SK-N-SH (cell line): ENCODE measurements around the gene TSC22D1. TPM values are rescaled to one million over a fixed set of nuclear protein-coding genes. Genes with fewer than 3 reads are reported as not detected.

Experiments
- CTCF ChIA-PET: fragments of 300-600, 350-600 bp; formaldehyde crosslinking; extraction: SDS; loops from one replicate; lab custom pipeline; 2021; lab: Yijun Ruan, JAX
- POLR2A ChIA-PET: fragments of 350-600 bp; sonication (Branson Sonifier 250); formaldehyde crosslinking; extraction: SDS; loops from one replicate; lab custom pipeline; 2020; ENCODE audit warnings: antibody characterized with exemption, inconsistent platforms; lab: Yijun Ruan, JAX
- DNase-seq: peaks from one replicate; pipeline ENCODE4 v3.0.0; 2012
- H2AFZ ChIP-seq: fragments of 200-600 bp; sonication (generic); 2 replicates; pipeline ENCODE4 v1.8.1; 2016; ENCODE audit warnings: antibody characterized with exemption, mild to moderate bottlenecking, low read depth
- H3F3A ChIP-seq: fragments of 200-600 bp; sonication (generic); replicated peaks from 2 replicates; pipeline ENCODE3; 2016; ENCODE audit warnings: antibody characterized with exemption, mild to moderate bottlenecking; ENCODE audit not compliant: insufficient read depth
- H3K27ac ChIP-seq, 2 experiments: fragments of 200-500 bp in 1 of 2; fragments of 200-600 bp in 1 of 2; sonication (Bioruptor generic) in 1 of 2; sonication (generic), shearing (Covaris generic) in 1 of 2; 2 replicates each; pipeline versions ENCODE4 v1.5.1 to v1.6.1; 2014 to 2016; ENCODE audit warnings: low read depth in 2 of 2, inconsistent platforms in 1 of 2, low read length in 1 of 2, mild to moderate bottlenecking in 1 of 2, mixed read lengths in 1 of 2
- H3K27me3 ChIP-seq: fragments of 200-600 bp; sonication (generic), shearing (Covaris generic); 2 replicates; pipeline ENCODE4 v1.6.1; 2016; ENCODE audit warnings: mixed run types; ENCODE audit not compliant: insufficient read depth
- H3K36me3 ChIP-seq, 2 experiments: fragments of 200-500 bp in 1 of 2; fragments of 200-600 bp in 1 of 2; sonication (Bioruptor generic) in 1 of 2; sonication (generic) in 1 of 2; replicated peaks in 1 of 2; 2 replicates each; pipeline versions ENCODE3 to v1.5.1; 2014 to 2016; ENCODE audit warnings: low read length in 1 of 2, mild to moderate bottlenecking in 1 of 2; ENCODE audit not compliant: insufficient read depth in 2 of 2, control insufficient read depth in 1 of 2
- H3K4me1 ChIP-seq, 2 experiments: fragments of 200-500 bp in 1 of 2; fragments of 200-600 bp in 1 of 2; sonication (Bioruptor generic) in 1 of 2; sonication (generic), shearing (Covaris generic) in 1 of 2; 2 replicates each; pipeline versions ENCODE4 v1.5.1 to v1.6.1; 2014 to 2016; ENCODE audit warnings: low read depth in 1 of 2, low read length in 1 of 2, mixed run types in 1 of 2; ENCODE audit not compliant: insufficient read depth in 2 of 2, control insufficient read depth in 1 of 2
- H3K4me2 ChIP-seq: fragments of 200-600 bp; sonication (generic), shearing (Covaris generic); 2 replicates; pipeline ENCODE4 v1.6.1; 2017; ENCODE audit warnings: mixed run types
- H3K4me3 ChIP-seq, 2 experiments: fragments of 200-500 bp in 1 of 2; fragments of 200-600 bp in 1 of 2; sonication (Bioruptor generic) in 1 of 2; sonication (generic), shearing (Covaris generic) in 1 of 2; 2 replicates each; pipeline versions ENCODE4 v1.5.1 to v1.8.1; 2014 to 2016; ENCODE audit warnings: low read depth in 2 of 2, inconsistent platforms in 1 of 2, low read length in 1 of 2, mild to moderate bottlenecking in 1 of 2, mixed read lengths in 1 of 2, moderate library complexity in 1 of 2
- H3K79me2 ChIP-seq: fragments of 200-600 bp; sonication (generic); 2 replicates; pipeline ENCODE4 v1.8.1; 2017; ENCODE audit warnings: mild to moderate bottlenecking; ENCODE audit not compliant: insufficient read depth
- H3K9ac ChIP-seq: fragments of 200-600 bp; sonication (generic); 2 replicates; pipeline ENCODE4 v1.6.1; 2017; ENCODE audit warnings: mixed run types
- H3K9me2 ChIP-seq: fragments of 200-600 bp; sonication (generic); 2 replicates; pipeline ENCODE4 v1.6.1; 2017; ENCODE audit warnings: mixed run types
- H3K9me3 ChIP-seq: fragments of 200-600 bp; sonication (generic); 2 replicates; pipeline ENCODE4 v1.6.1; 2017; ENCODE audit warnings: mixed run types, mild to moderate bottlenecking, moderate library complexity
- H4K20me1 ChIP-seq: fragments of 200-600 bp; sonication (generic); 2 replicates; pipeline ENCODE4 v1.6.1; 2017; ENCODE audit warnings: mild to moderate bottlenecking, mixed run types; ENCODE audit not compliant: insufficient read depth
- CHD2 ChIP-seq: fragments of 150-350 bp; IDR thresholded peaks from 2 replicates; pipeline ENCODE4 v1.6.1; 2018; ENCODE audit warnings: low read length; ENCODE audit not compliant: partially characterized antibody
- CTCF ChIP-seq: fragments of 200-600 bp; sonication (generic); IDR thresholded peaks from 2 replicates; pipeline ENCODE4 v1.6.1; 2017; ENCODE audit warnings: antibody characterized with exemption, mild to moderate bottlenecking, moderate library complexity
- ELF1 ChIP-seq: IDR thresholded peaks from 2 replicates; pipeline ENCODE4 v1.4.0; 2012
- FOXM1 ChIP-seq: IDR thresholded peaks from 2 replicates; pipeline ENCODE4 v1.4.0; 2012; ENCODE audit warnings: low read depth, mild to moderate bottlenecking
- GATA2 ChIP-seq: sonication (generic); formaldehyde crosslinking; IDR thresholded peaks from 2 replicates; pipeline ENCODE4 v1.5.0; 2020; ENCODE audit warnings: mild to moderate bottlenecking, missing genetic modification reagents
- MXI1 ChIP-seq: IDR thresholded peaks from 2 replicates; pipeline ENCODE4 v1.6.1; 2012; ENCODE audit warnings: mild to moderate bottlenecking, low read depth, low read length, improper control_type of control experiment
- NFIC ChIP-seq: IDR thresholded peaks from 2 replicates; pipeline ENCODE4 v1.4.0; 2012; ENCODE audit warnings: borderline replicate concordance
- NRF1 ChIP-seq: IDR thresholded peaks from 2 replicates; pipeline ENCODE4 v1.6.1; 2012; ENCODE audit warnings: low read depth, mild to moderate bottlenecking, low read length
- POLR2AphosphoS5 ChIP-seq: IDR thresholded peaks from 2 replicates; pipeline ENCODE4 v1.6.1; 2012; ENCODE audit warnings: low read depth, low read length
- RAD21 ChIP-seq: IDR thresholded peaks from 2 replicates; pipeline ENCODE4 v1.6.1; 2012; ENCODE audit warnings: mild to moderate bottlenecking, low read length
- RXRA ChIP-seq: IDR thresholded peaks from 2 replicates; pipeline ENCODE4 v1.4.0; 2012; ENCODE audit warnings: low read depth, mild to moderate bottlenecking, borderline replicate concordance
- SMC3 ChIP-seq: IDR thresholded peaks from 2 replicates; pipeline ENCODE4 v1.6.1; 2012; ENCODE audit warnings: low read depth, low read length, improper control_type of control experiment
- TAF1 ChIP-seq: IDR thresholded peaks from 2 replicates; pipeline ENCODE4 v1.6.1; 2012; ENCODE audit warnings: low read depth, mild to moderate bottlenecking, low read length, moderate library complexity, borderline replicate concordance
- TCF12 ChIP-seq: IDR thresholded peaks from 2 replicates; pipeline ENCODE4 v1.4.0; 2012
- TEAD4 ChIP-seq: IDR thresholded peaks from 2 replicates; pipeline ENCODE4 v1.4.0; 2012; ENCODE audit warnings: mild to moderate bottlenecking, borderline replicate concordance; ENCODE audit not compliant: insufficient read depth
- ZBTB33 ChIP-seq: IDR thresholded peaks from 2 replicates; pipeline ENCODE4 v1.4.0; 2012; ENCODE audit warnings: low read depth, borderline replicate concordance
- WGBS: methylation state at CpG from one replicate; pipeline ENCODE4 v1.1.6; 2017; ENCODE audit warnings: low lambda C conversion rate; 5-methylcytosine and 5-hydroxymethylcytosine counted together
- polyA plus RNA-seq, 3 experiments: library from polyadenylated mRNA; depleted of rRNA; stranded (reverse); fragments of >200 nt; gene quantifications; 2 replicates each; pipeline ENCODE4 v1.2.3, GENCODE V29; 2012
- TF ChIP-seq, protein P1 (sequence below): IDR thresholded peaks from 2 replicates; pipeline ENCODE4 v1.4.0; 2012; ENCODE audit warnings: low read depth
- TF ChIP-seq, protein P2 (sequence below): fragments of 150-350 bp; IDR thresholded peaks from 2 replicates; pipeline ENCODE4 v1.6.1; 2017; ENCODE audit warnings: antibody characterized with exemption, low read length, low read depth, borderline replicate concordance
- TF ChIP-seq, protein P3 (sequence below): IDR thresholded peaks from 2 replicates; pipeline ENCODE4; 2012

TSC22D1 gene
- polyA plus RNA-seq, 1 of the 3 experiments (the other 2 are of a cell fraction): 137 TPM

GRCh38 chr13:44459674-44460073, 116.5 kb downstream of the TSC22D1 start:
- no peaks in the 10 kb centered on the region for H3K27me3 ChIP-seq
- peaks cover 43% of the 10 kb centered on the region; the same call in 1 of the 2 replicates for H4K20me1 ChIP-seq
- no peaks in the 10 kb centered on the region for H3K9me2 ChIP-seq
- H3K4me3 ChIP-seq: no peak overlapping the region
- CTCF ChIA-PET: interaction anchor here (1.1 to 5.7 kb wide), 3 partner anchors 11 to 554 kb away, joined by 4 to 28 read pairs (median 10); no protein-coding TSS in a partner anchor
- no peaks in the 10 kb centered on the region for H3K9me3 ChIP-seq
- peaks cover 2 to 7% of the 10 kb centered on the region in 2 experiments for H3K36me3 ChIP-seq
- H3F3A ChIP-seq: no peaks in the 10 kb centered on the region
- no peak for TF ChIP-seq ELF1
- no peak for TF ChIP-seq TCF12
- TF ChIP-seq MXI1: no peak
- no peak for TF ChIP-seq CTCF
- TF ChIP-seq NRF1: no peak
- no peak for TF ChIP-seq RXRA
- TF ChIP-seq TEAD4: no peak
- no peak for TF ChIP-seq SMC3
- TF ChIP-seq GATA2 (CRISPR knock-in tag): no peak
- no peak for TF ChIP-seq TAF1
- TF ChIP-seq, protein P1, sequence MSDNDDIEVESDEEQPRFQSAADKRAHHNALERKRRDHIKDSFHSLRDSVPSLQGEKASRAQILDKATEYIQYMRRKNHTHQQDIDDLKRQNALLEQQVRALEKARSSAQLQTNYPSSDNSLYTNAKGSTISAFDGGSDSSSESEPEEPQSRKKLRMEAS: no peak
- no peak for TF ChIP-seq ZBTB33
- TF ChIP-seq, protein P2, sequence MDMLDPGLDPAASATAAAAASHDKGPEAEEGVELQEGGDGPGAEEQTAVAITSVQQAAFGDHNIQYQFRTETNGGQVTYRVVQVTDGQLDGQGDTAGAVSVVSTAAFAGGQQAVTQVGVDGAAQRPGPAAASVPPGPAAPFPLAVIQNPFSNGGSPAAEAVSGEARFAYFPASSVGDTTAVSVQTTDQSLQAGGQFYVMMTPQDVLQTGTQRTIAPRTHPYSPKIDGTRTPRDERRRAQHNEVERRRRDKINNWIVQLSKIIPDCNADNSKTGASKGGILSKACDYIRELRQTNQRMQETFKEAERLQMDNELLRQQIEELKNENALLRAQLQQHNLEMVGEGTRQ: no peak
- no peak for TF ChIP-seq RAD21
- TF ChIP-seq POLR2AphosphoS5: no peak
- no peak for TF ChIP-seq FOXM1
- TF ChIP-seq, protein P3, sequence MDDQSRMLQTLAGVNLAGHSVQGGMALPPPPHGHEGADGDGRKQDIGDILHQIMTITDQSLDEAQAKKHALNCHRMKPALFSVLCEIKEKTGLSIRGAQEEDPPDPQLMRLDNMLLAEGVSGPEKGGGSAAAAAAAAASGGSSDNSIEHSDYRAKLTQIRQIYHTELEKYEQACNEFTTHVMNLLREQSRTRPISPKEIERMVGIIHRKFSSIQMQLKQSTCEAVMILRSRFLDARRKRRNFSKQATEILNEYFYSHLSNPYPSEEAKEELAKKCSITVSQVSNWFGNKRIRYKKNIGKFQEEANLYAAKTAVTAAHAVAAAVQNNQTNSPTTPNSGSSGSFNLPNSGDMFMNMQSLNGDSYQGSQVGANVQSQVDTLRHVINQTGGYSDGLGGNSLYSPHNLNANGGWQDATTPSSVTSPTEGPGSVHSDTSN: no peak
- TF ChIP-seq NFIC: no peak
- no peak for TF ChIP-seq CHD2
- H3K79me2 ChIP-seq: peaks cover 69% of the 10 kb centered on the region
- H3K9ac ChIP-seq: no peak overlapping the region
- POLR2A ChIA-PET: no interaction called here
- no peak overlapping the region for H3K4me2 ChIP-seq
- peaks cover under 1 to 9% of the 10 kb centered on the region in 2 experiments; a peak in 3 of 4 replicates for H3K4me1 ChIP-seq
- DNase-seq: no peak
- no peak overlapping the region for H3K27ac ChIP-seq
- 100% methylated on average over 1 of the region's 9 CpGs for WGBS
- H2AFZ ChIP-seq: no peak overlapping the region
